ENCODE results near the gene CTBP2.

DNA sequence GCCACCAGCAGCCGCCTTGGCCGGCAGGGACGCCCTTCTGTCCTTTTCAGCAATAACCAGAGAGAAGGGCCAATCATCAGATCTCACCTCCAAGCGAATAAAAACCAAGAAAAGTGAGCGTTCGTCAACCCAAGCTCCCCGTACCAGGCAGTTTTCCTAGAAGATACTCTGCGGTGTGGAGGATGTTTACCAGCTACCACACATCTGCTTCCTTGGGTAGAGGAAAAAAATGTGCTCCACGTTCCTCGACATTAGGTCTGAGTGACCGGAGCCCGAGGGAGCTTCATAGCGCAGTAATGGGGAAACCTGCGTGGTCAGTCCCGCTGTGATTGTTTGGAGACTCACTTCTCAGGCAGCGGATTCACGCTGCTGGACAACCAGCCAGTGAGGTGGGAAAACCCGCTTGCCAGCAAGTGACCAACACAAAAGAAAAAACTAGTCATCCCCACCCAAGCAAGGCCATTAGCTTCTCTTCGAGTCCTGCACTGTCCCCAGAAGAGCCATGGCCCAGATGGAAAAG lies 145.5 kb downstream of the CTBP2 start:
- TF ChIP-seq, protein P1, sequence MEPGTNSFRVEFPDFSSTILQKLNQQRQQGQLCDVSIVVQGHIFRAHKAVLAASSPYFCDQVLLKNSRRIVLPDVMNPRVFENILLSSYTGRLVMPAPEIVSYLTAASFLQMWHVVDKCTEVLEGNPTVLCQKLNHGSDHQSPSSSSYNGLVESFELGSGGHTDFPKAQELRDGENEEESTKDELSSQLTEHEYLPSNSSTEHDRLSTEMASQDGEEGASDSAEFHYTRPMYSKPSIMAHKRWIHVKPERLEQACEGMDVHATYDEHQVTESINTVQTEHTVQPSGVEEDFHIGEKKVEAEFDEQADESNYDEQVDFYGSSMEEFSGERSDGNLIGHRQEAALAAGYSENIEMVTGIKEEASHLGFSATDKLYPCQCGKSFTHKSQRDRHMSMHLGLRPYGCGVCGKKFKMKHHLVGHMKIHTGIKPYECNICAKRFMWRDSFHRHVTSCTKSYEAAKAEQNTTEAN (CRISPR knock-in tag; conservative IDR thresholded peaks at IDR 0.05), result no peak
- TF ChIP-seq RBM22 (optimal IDR thresholded peaks at IDR 0.05; ENCODE audit: low read length), result no peak
- TF ChIP-seq ZNF121 (CRISPR knock-in tag; IDR thresholded peaks at IDR 0.05), result no peak
- no peak for TF ChIP-seq REST (IDR thresholded peaks at IDR 0.05; ENCODE audit: borderline replicate concordance in 1 of 2, low read depth in 1 of 2, low read length in 2 of 2)
- TF ChIP-seq, protein P2, sequence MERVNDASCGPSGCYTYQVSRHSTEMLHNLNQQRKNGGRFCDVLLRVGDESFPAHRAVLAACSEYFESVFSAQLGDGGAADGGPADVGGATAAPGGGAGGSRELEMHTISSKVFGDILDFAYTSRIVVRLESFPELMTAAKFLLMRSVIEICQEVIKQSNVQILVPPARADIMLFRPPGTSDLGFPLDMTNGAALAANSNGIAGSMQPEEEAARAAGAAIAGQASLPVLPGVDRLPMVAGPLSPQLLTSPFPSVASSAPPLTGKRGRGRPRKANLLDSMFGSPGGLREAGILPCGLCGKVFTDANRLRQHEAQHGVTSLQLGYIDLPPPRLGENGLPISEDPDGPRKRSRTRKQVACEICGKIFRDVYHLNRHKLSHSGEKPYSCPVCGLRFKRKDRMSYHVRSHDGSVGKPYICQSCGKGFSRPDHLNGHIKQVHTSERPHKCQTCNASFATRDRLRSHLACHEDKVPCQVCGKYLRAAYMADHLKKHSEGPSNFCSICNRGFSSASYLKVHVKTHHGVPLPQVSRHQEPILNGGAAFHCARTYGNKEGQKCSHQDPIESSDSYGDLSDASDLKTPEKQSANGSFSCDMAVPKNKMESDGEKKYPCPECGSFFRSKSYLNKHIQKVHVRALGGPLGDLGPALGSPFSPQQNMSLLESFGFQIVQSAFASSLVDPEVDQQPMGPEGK (CRISPR knock-in tag; IDR thresholded peaks at IDR 0.05), result no peak
- TF ChIP-seq SIN3A (IDR thresholded peaks at IDR 0.05; ENCODE audit: borderline replicate concordance, low read depth, low read length), result no peak
- no peak for TF ChIP-seq MAFK (conservative IDR thresholded peaks at IDR 0.05 in 1 of 2, IDR thresholded peaks at IDR 0.05 in 1 of 2; ENCODE audit: low read length in 2 of 2)
- TF ChIP-seq BRCA1 (CRISPR knock-in tag; IDR thresholded peaks at IDR 0.05), result no peak
- no peak for TF ChIP-seq STAT6 (CRISPR knock-in tag; IDR thresholded peaks at IDR 0.05; ENCODE audit: borderline replicate concordance)
- no peak for TF ChIP-seq TFDP1 (CRISPR knock-in tag; IDR thresholded peaks at IDR 0.05; ENCODE audit: borderline replicate concordance)
- TF ChIP-seq IKZF1 (IDR thresholded peaks at IDR 0.05), result no peak

All from HepG2 (cell line).